ENCODE measurements around the gene SPEM1. TPM values are rescaled to one million over a fixed set of nuclear protein-coding genes. Genes with fewer than 3 reads are reported as not detected.

SPEM1 gene
- total and polyA plus RNA-seq, 2 of the 13 experiments (the other 11 are each of a cell fraction or from before 2014, with no cell fraction given): not detected

DNA sequence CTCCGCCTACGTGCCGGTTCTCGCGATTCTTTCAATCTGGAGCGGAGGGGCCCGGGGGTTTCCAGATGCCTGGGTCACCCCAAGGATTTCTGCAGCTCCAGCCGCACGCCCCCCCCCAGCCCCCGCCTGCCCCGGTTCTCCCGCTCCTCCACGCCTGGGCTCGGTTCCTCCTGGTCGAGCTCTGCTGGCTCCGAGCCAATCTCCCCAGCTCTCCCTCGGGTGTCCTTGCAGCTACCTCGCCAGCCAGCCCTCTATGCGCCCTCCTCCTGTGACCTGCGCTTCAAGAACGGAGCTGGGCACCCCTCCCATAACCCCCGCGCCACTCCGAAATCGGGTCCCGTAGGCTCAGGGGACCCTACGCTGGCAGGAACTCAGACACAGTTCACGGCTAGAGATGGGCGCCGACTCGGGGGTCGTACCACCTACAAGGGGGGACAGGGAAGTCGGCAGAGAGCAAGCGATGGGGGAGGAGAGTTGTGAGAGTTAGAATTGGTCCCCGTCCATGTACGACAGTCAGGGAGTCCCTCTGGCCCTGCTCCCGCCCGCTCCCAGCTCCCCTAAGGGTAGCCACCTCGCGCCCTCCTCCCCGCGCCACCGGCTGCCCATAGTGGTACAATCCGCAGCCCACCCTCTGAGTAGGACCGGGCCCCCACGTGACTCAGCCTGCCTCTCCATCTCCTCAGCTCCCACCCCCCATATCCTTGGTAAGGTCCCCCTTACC lies 20.1 kb downstream of the SPEM1 start (continued):
- TF ChIP-seq, protein P1, sequence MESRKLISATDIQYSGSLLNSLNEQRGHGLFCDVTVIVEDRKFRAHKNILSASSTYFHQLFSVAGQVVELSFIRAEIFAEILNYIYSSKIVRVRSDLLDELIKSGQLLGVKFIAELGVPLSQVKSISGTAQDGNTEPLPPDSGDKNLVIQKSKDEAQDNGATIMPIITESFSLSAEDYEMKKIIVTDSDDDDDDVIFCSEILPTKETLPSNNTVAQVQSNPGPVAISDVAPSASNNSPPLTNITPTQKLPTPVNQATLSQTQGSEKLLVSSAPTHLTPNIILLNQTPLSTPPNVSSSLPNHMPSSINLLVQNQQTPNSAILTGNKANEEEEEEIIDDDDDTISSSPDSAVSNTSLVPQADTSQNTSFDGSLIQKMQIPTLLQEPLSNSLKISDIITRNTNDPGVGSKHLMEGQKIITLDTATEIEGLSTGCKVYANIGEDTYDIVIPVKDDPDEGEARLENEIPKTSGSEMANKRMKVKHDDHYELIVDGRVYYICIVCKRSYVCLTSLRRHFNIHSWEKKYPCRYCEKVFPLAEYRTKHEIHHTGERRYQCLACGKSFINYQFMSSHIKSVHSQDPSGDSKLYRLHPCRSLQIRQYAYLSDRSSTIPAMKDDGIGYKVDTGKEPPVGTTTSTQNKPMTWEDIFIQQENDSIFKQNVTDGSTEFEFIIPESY (CRISPR knock-in tag; IDR thresholded peaks at IDR 0.05): peak; percentile 71
- TF ChIP-seq SNRNP70 (IDR thresholded peaks at IDR 0.05; ENCODE audit: low read depth, low read length) (no peak), NKX3-1 (CRISPR knock-in tag; IDR thresholded peaks at IDR 0.05) (no peak), SIN3A (IDR thresholded peaks at IDR 0.05; ENCODE audit: borderline replicate concordance, low read depth, low read length) (no peak), MAX (IDR thresholded peaks at IDR 0.05) (peak; percentile 56), FOXA3 (CRISPR knock-in tag; IDR thresholded peaks at IDR 0.05) (no peak), KDM4B (CRISPR knock-in tag; IDR thresholded peaks at IDR 0.05) (no peak), TMF1 (CRISPR knock-in tag; IDR thresholded peaks at IDR 0.05; ENCODE audit: low read depth) (0 out of 2 replicates have a peak, but pooled peaks have one; percentile 8), ZBTB7B (CRISPR knock-in tag; IDR thresholded peaks at IDR 0.05) (peak; percentile 63; the same call in 1 of the 2 replicates), ARNTL (CRISPR knock-in tag; IDR thresholded peaks at IDR 0.05) (no peak), RAD51 (IDR thresholded peaks at IDR 0.05; ENCODE audit: borderline replicate concordance) (no peak), ZNF607 (CRISPR knock-in tag; IDR thresholded peaks at IDR 0.05; ENCODE audit: borderline replicate concordance) (no peak), ZNF556 (CRISPR knock-in tag; IDR thresholded peaks at IDR 0.05; ENCODE audit: borderline replicate concordance) (0 out of 2 replicates have a peak, but pooled peaks have one; percentile 21)
- TF ChIP-seq, protein P2, sequence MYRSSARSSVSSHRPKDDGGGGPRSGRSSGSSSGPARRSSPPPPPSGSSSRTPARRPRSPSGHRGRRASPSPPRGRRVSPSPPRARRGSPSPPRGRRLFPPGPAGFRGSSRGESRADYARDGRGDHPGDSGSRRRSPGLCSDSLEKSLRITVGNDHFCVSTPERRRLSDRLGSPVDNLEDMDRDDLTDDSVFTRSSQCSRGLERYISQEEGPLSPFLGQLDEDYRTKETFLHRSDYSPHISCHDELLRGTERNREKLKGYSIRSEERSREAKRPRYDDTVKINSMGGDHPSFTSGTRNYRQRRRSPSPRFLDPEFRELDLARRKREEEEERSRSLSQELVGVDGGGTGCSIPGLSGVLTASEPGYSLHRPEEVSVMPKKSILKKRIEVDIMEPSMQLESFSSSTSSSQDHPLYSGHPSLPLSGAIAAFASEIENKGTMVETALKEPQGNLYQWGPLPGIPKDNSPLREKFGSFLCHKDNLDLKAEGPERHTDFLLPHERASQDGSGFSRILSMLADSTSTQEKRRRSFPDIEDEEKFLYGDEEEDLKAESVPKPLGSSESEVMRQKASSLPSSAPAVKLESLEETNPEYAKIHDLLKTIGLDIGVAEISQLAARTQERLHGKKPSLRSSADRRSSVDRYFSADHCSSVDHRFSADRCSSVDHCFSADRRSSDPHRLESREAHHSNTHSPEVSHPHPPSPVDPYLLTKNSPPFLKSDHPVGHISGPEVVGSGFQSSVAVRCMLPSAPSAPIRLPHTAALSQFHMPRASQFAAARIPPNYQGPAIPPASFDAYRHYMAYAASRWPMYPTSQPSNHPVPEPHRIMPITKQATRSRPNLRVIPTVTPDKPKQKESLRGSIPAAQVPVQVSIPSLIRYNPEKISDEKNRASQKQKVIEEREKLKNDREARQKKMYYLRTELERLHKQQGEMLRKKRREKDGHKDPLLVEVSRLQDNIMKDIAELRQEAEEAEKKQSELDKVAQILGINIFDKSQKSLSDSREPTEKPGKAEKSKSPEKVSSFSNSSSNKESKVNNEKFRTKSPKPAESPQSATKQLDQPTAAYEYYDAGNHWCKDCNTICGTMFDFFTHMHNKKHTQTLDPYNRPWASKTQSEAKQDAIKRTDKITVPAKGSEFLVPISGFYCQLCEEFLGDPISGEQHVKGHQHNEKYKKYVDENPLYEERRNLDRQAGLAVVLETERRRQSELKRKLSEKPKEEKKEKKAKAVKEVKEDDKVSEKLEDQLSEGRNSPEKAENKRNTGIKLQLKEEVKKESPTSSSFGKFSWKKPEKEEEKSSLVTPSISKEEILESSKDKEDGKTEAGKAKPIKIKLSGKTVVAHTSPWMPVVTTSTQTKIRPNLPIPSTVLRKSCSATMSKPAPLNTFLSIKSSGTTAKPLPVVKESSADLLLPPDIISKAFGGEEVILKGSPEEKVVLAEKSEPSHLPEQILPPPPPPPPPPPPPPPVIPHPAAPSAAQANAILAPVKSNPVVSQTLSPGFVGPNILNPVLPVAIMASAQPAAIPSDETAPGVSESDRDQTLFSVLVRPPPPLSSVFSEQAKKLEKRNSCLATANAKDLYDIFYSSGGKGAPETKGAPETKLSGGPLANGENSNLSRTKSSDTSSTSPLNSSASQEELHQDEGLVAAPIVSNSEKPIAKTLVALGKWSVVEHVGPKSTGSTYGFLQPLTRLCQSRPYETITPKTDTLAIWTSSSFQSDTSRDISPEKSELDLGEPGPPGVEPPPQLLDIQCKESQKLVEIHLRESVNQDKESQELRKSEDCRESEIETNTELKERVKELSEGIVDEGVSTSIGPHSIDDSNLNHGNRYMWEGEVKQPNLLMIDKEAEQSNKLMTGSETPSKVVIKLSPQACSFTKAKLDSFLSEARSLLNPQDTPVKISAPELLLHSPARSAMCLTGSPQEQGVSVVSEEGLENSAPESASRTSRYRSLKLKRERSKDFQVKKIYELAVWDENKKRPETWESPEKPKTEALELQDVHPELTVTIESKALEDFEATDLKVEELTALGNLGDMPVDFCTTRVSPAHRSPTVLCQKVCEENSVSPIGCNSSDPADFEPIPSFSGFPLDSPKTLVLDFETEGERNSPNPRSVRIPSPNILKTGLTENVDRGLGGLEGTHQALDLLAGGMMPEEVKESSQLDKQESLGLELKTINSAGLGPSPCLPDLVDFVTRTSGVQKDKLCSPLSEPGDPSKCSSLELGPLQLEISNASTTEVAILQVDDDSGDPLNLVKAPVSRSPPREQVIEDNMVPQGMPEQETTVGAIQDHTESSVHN (CRISPR knock-in tag; IDR thresholded peaks at IDR 0.05): no peak
